Thyroid gland (tissue), 4 donors: Measurements from ENCODE around the gene APBB2. TPM values are rescaled to one million over a fixed set of nuclear protein-coding genes. Genes with fewer than 3 reads are reported as not detected.

Source experiments
- DNase-seq, 2 donors: peaks; one replicate each; pipeline ENCODE4 v3.0.0-alpha.2; 2019
- H3K27ac ChIP-seq, 3 donors: fragments of 200-600 bp; sonication (generic); 1 replicate in 2 of 3; 2 replicates in 1 of 3; pipeline ENCODE4 v1.5.1; 2016 to 2019; ENCODE audit warnings: mild to moderate bottlenecking in 1 of 3, moderate library complexity in 1 of 3
- H3K27me3 ChIP-seq: fragments of 200-600 bp; sonication (generic); one replicate; pipeline ENCODE4 v1.5.1; 2019
- H3K36me3 ChIP-seq, 2 donors: fragments of 200-600 bp; sonication (generic); one replicate each; pipeline ENCODE4 v1.5.1; 2016 to 2019
- H3K4me1 ChIP-seq, 2 donors: fragments of 200-600 bp; sonication (generic); one replicate each; pipeline ENCODE4 v1.5.1; 2017 to 2019
- H3K4me3 ChIP-seq, 3 donors: fragments of 200-600 bp; sonication (generic); replicated peaks in 1 of 3; 1 replicate in 2 of 3; 2 replicates in 1 of 3; pipeline ENCODE4 v1.5.1; 2016; ENCODE audit warnings: mild to moderate bottlenecking in 1 of 3
- H3K9me3 ChIP-seq: fragments of 200-600 bp; sonication (generic); one replicate; pipeline ENCODE4 v1.5.1; 2017
- POLR2A ChIP-seq, 2 donors: fragments of 450-650 bp; IDR thresholded peaks; one replicate each; pipeline ENCODE4 v1.6.1; 2017; ENCODE audit warnings: antibody characterized with exemption in 2 of 2, mild to moderate bottlenecking in 2 of 2, moderate library complexity in 1 of 2
- WGBS, 2 donors: methylation state at CpG; one replicate each; pipeline ENCODE4 v1.1.5; 2017; 5-methylcytosine and 5-hydroxymethylcytosine counted together
- intact Hi-C: fragments of 100-400 bp; cut with DNase I; formaldehyde crosslinking; loops from one replicate; pipeline ENCODE4 v1.15.1; 2023
- total RNA-seq, 4 donors: library from RNA; depleted of rRNA; stranded (reverse); fragments of >200 nt; gene quantifications; one replicate each; pipeline ENCODE4 v1.2.3, GENCODE V29; 2016
- TF ChIP-seq, protein P1 (sequence below), 6 experiments: fragments of 200-600 bp in 3 of 6; fragments of 450-650 bp in 3 of 6; sonication (generic) in 3 of 6; IDR thresholded peaks; one replicate each; pipeline ENCODE4 v1.5.1; 2016 to 2019; ENCODE audit warnings: antibody characterized with exemption in 6 of 6, mild to moderate bottlenecking in 2 of 6, inconsistent platforms in 1 of 6, moderate library complexity in 1 of 6

APBB2 gene
- total RNA-seq, 4 donors from 2014 or later = 174 to 253 (median 199) TPM

DNA sequence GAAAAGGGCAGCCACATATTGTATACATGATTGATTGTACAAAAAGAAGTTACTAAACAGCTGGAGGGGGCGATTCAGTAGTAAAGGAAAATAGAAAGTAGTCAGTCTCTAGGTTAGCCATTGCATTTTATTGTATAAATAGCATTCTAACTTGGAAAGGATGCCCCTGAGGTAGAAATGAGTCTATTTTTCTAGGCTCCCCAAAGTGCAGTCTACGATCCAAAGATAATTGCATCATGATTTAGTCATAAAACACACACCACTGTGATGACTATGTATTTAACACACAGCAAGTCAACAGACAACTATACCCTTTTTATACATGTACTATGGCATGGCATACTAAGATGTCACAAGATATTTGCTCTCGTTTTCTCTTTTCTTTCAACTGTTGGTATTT lies 204.9 kb downstream of the APBB2 start:
- Histone ChIP-seq H3K4me1 (peaks cover 0 to 9% of the 10 kb centered on the region in 2 donors), H3K36me3 (no peaks in the 10 kb centered on the region), H3K9me3 (no peaks in the 10 kb centered on the region), H3K4me3 (no peak overlapping the region), H3K27ac (no peak overlapping the region), H3K27me3 (no peaks in the 10 kb centered on the region)
- 80 to 81% methylated on average over 3 of the region's 3 CpGs for WGBS, 2 donors
- DNase-seq = no peak
- intact Hi-C loops = no loop called here
- no peak for TF ChIP-seq POLR2A (IDR thresholded peaks at IDR 0.05)
- TF ChIP-seq, protein P1, sequence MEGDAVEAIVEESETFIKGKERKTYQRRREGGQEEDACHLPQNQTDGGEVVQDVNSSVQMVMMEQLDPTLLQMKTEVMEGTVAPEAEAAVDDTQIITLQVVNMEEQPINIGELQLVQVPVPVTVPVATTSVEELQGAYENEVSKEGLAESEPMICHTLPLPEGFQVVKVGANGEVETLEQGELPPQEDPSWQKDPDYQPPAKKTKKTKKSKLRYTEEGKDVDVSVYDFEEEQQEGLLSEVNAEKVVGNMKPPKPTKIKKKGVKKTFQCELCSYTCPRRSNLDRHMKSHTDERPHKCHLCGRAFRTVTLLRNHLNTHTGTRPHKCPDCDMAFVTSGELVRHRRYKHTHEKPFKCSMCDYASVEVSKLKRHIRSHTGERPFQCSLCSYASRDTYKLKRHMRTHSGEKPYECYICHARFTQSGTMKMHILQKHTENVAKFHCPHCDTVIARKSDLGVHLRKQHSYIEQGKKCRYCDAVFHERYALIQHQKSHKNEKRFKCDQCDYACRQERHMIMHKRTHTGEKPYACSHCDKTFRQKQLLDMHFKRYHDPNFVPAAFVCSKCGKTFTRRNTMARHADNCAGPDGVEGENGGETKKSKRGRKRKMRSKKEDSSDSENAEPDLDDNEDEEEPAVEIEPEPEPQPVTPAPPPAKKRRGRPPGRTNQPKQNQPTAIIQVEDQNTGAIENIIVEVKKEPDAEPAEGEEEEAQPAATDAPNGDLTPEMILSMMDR (IDR thresholded peaks at IDR 0.05) = no peak

DNA sequence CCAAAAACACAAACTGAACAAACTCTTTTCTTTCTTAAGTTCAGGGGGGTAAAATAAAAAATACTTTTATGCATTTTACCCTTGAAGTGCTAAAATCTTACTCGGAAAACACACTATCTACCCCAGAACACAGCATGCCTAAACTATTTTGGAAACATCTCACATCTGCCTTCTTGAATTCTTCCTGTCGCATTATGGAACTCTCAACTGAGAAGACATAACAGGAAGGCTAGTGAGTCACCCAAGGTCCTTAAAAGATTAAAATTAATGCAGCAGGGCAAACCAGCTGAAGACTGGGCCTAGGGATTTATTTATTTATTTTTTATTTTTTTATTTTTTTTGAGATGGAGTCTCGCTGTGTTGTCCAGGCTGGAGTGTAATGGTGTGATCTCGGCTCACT lies 208.2 kb downstream of the APBB2 start:
- Histone ChIP-seq H3K4me3 (no peak overlapping the region), H3K27ac (no peak overlapping the region), H3K36me3 (no peaks in the 10 kb centered on the region), H3K27me3 (no peaks in the 10 kb centered on the region), H3K9me3 (no peaks in the 10 kb centered on the region), H3K4me1 (peaks cover 0 to 4% of the 10 kb centered on the region in 2 donors)
- intact Hi-C loops = no loop called here
- 96 to 97% methylated on average over 4 of the region's 4 CpGs for WGBS, 2 donors
- DNase-seq = no peak
- TF ChIP-seq POLR2A (IDR thresholded peaks at IDR 0.05) = no peak
- TF ChIP-seq, protein P1 (IDR thresholded peaks at IDR 0.05) = no peak

DNA sequence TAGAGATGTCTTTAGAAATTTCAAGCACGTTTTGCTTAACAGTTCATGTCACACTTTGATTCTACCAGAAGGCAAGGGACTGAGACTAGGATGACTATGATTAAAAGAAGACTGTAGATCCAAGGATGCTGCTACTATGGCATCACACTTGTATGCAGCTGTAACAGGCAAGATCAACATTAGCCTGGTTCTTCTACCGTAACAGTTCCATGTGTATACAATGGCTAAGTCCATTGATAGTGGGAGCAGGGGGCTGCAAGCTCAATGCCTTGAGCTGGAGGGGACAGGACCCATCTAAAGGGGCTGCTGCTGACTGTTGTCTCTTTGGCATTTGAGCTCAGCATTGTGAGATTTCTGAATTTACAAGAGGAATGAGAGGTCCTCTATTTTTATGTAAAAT lies 212.0 kb downstream of the APBB2 start:
- Histone ChIP-seq H3K36me3 (no peaks in the 10 kb centered on the region), H3K27me3 (no peaks in the 10 kb centered on the region), H3K4me1 (peaks cover 4 to 8% of the 10 kb centered on the region in 2 donors), H3K4me3 (no peak overlapping the region), H3K9me3 (no peaks in the 10 kb centered on the region), H3K27ac (no peak overlapping the region)
- intact Hi-C loops = no loop called here
- TF ChIP-seq POLR2A (IDR thresholded peaks at IDR 0.05) = no peak
- TF ChIP-seq, protein P1 (IDR thresholded peaks at IDR 0.05) = no peak
- no peak for DNase-seq
- 90 to 97% methylated on average over 2 of the region's 2 CpGs for WGBS, 2 donors

DNA sequence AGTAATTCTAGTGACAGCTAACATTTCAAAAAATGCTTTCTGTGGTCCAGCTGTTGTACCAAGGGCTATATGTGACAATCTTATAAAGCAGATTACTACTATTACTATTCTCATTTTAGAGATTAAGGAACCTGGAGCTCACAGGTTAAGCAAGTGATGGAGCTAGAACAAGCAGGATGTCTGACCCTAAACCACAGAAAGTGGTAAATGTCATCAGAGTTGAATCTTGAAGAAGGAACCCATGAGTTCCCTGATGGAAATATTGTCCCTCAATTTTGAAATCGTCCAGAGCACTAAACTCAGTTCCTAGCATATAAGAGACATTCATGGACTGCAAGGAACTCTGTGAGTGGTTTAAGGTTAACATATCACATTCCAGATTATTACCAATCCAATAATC lies 214.0 kb downstream of the APBB2 start:
- no peaks in the 10 kb centered on the region for H3K27me3 ChIP-seq
- H3K27ac ChIP-seq = no peak overlapping the region
- no peak overlapping the region for H3K4me3 ChIP-seq
- DNase-seq = no peak
- intact Hi-C loops = no loop called here
- H3K9me3 ChIP-seq = no peaks in the 10 kb centered on the region
- no peaks in the 10 kb centered on the region for H3K36me3 ChIP-seq
- TF ChIP-seq POLR2A (IDR thresholded peaks at IDR 0.05) = no peak
- TF ChIP-seq, protein P1 (IDR thresholded peaks at IDR 0.05) = no peak
- WGBS, 2 donors = 79 to 100% methylated on average over 1 of the region's 1 CpG
- H3K4me1 ChIP-seq = peaks cover 9 to 26% of the 10 kb centered on the region in 2 donors

DNA sequence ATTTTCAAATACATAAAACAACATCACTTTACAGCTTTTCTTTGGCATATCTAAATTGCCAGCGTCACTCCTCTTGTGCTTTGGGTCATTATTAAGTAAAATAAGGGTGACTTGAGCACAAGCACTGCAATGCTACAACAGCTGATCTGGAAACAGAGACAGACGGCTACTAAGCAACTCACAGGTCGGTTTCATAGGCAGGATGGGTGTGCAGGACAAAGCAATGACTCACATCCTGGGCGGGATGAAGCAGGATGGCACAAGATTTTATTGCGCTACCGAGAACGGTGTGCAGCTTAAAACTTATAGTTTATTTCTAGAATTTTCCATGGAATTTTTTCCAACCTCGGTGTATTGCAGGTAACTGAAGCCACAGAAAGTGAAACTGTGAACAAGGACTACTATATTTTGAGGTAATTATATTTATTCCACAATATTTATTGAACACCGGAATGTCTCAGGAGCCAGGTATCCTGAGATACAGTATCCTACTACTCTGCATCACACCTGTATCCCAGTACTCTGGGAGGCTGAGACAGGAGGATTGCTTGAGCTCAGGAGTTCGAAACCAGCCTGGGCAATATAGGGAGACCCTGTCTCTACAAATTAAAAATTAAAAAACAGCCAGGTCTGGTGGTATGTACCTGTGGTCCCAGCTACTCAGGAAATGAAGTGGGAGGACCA lies 215.5 kb downstream of the APBB2 start:
- Histone ChIP-seq H3K27ac (peak overlapping the region in 1 of 3 donors; percentile 0), H3K36me3 (no peaks in the 10 kb centered on the region), H3K4me1 (peaks cover 9 to 37% of the 10 kb centered on the region in 2 donors), H3K9me3 (no peaks in the 10 kb centered on the region), H3K27me3 (no peaks in the 10 kb centered on the region), H3K4me3 (no peak overlapping the region)
- 82 to 88% methylated on average over 10 of the region's 10 CpGs for WGBS, 2 donors
- TF ChIP-seq, protein P1 (IDR thresholded peaks at IDR 0.05) = no peak
- no peak for TF ChIP-seq POLR2A (IDR thresholded peaks at IDR 0.05)
- intact Hi-C loops = no loop called here
- DNase-seq = no peak
